PC-9 (cell line): Measurements from ENCODE around the gene RPS29.

Experiments used
- EZH2 ChIP-seq: fragments of 200-600 bp; sonication (generic); IDR thresholded peaks from 2 replicates; pipeline ENCODE4 v1.8.0; 2017; ENCODE audit warnings: antibody characterized with exemption, low read depth
- TF ChIP-seq, protein P1 (sequence below): fragments of 200-600 bp; sonication (generic); conservative IDR thresholded peaks from 2 replicates; pipeline ENCODE4 v1.6.1; 2017; ENCODE audit warnings: mixed run types, antibody characterized with exemption, mild to moderate bottlenecking, moderate library complexity

DNA sequence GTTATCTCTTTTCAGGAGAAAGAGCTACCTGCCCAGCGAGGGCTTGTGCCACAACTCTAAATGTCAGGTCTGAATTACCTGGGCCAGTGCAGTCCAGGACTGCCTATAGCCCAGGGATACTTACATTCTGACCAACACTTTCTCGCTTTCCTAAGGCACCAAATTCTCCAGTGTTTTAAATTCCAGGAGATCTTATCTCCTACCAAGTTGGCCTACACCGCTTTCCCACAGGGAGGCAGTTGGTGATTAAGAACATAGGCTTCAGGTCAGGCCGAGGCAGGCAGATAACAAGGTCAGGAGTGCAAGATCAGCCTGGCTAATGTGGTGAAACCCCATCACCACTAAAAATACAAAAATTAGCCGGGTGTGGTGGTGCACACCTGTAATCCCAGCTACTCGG is 41.1 kb downstream of the RPS29 start:
- TF ChIP-seq, protein P1, sequence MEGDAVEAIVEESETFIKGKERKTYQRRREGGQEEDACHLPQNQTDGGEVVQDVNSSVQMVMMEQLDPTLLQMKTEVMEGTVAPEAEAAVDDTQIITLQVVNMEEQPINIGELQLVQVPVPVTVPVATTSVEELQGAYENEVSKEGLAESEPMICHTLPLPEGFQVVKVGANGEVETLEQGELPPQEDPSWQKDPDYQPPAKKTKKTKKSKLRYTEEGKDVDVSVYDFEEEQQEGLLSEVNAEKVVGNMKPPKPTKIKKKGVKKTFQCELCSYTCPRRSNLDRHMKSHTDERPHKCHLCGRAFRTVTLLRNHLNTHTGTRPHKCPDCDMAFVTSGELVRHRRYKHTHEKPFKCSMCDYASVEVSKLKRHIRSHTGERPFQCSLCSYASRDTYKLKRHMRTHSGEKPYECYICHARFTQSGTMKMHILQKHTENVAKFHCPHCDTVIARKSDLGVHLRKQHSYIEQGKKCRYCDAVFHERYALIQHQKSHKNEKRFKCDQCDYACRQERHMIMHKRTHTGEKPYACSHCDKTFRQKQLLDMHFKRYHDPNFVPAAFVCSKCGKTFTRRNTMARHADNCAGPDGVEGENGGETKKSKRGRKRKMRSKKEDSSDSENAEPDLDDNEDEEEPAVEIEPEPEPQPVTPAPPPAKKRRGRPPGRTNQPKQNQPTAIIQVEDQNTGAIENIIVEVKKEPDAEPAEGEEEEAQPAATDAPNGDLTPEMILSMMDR = no peak
- TF ChIP-seq EZH2 = no peak
